ENCODE results near the gene RAI14.

RAI14 gene

GRCh38 chr5:34648039-34648839, 7.9 kb upstream of the RAI14 start:
- DNase-seq (ENCODE audit: low read depth in 2 of 2) = no peak

GRCh38 chr5:34648840-34649158, 7.3 kb upstream of the RAI14 start:
- no peak for DNase-seq (ENCODE audit: low read depth in 2 of 2)

- no peak for DNase-seq (ENCODE audit: low read depth in 2 of 2)
Measured at GRCh38 chr5:34651791-34652190, 4.3 kb upstream of the RAI14 start.

GRCh38 chr5:34652466-34652865, 3.7 kb upstream of the RAI14 start:
- no peak for DNase-seq (ENCODE audit: low read depth in 2 of 2)

GRCh38 chr5:34652914-34653313, 3.2 kb upstream of the RAI14 start:
- no peak for DNase-seq (ENCODE audit: low read depth in 2 of 2)

- DNase-seq (ENCODE audit: low read depth in 2 of 2) = no peak
Measured at GRCh38 chr5:34653708-34654107, 2.4 kb upstream of the RAI14 start.

GRCh38 chr5:34655354-34655991, 655 bp upstream of the RAI14 start:
- DNase-seq (ENCODE audit: low read depth in 2 of 2) = no peak

GRCh38 chr5:34656700-34657273, 659 bp downstream of the RAI14 start:
- no peak for DNase-seq (ENCODE audit: low read depth in 2 of 2)

- DNase-seq (ENCODE audit: low read depth in 2 of 2) = no peak
Measured at GRCh38 chr5:34657274-34657921, 1.3 kb downstream of the RAI14 start.

GRCh38 chr5:34657988-34658387, 1.9 kb downstream of the RAI14 start:
- DNase-seq (ENCODE audit: low read depth in 2 of 2) = no peak

- no peak for DNase-seq (ENCODE audit: low read depth in 2 of 2)
Measured at GRCh38 chr5:34659168-34659567, 3.0 kb downstream of the RAI14 start.

GRCh38 chr5:34660444-34660843, 4.3 kb downstream of the RAI14 start:
- DNase-seq (ENCODE audit: low read depth in 2 of 2) = no peak

GRCh38 chr5:34663771-34664496, 7.8 kb downstream of the RAI14 start:
- DNase-seq (ENCODE audit: low read depth in 2 of 2) = no peak

- DNase-seq (ENCODE audit: low read depth in 2 of 2) = no peak
Measured at GRCh38 chr5:34666392-34667080, 10.4 kb downstream of the RAI14 start.

- DNase-seq (ENCODE audit: low read depth in 2 of 2) = no peak
Measured at GRCh38 chr5:34667705-34668104, 11.6 kb downstream of the RAI14 start.

GRCh38 chr5:34669931-34670516, 13.9 kb downstream of the RAI14 start:
- no peak for DNase-seq (ENCODE audit: low read depth in 2 of 2)

- DNase-seq (ENCODE audit: low read depth in 2 of 2) = no peak
Measured at GRCh38 chr5:34672196-34672595, 16.1 kb downstream of the RAI14 start.

GRCh38 chr5:34673463-34674125, 17.5 kb downstream of the RAI14 start:
- DNase-seq (ENCODE audit: low read depth in 2 of 2) = no peak

- no peak for DNase-seq (ENCODE audit: low read depth in 2 of 2)
Measured at GRCh38 chr5:34674187-34674586, 18.1 kb downstream of the RAI14 start.

- no peak for DNase-seq (ENCODE audit: low read depth in 2 of 2)
Measured at GRCh38 chr5:34675857-34676256, 19.7 kb downstream of the RAI14 start.

- no peak for DNase-seq (ENCODE audit: low read depth in 2 of 2)
Measured at GRCh38 chr5:34676416-34676815, 20.3 kb downstream of the RAI14 start.
